ENCODE data around the gene ABLIM2.

- no peak for TF ChIP-seq POLR2A (IDR thresholded peaks at IDR 0.05)
- no peak for TF ChIP-seq CTCF (IDR thresholded peaks at IDR 0.05 in 4 of 5, conservative IDR thresholded peaks at IDR 0.05 in 1 of 5)
Measured at GRCh38 chr4:8007581-8007980, 151.0 kb downstream of the ABLIM2 start.

All from gastrocnemius medialis (tissue), 4 donors.